Hepatocyte (in vitro differentiated cells): ENCODE data around the gene NDST3.

Experiments
- EZH2 ChIP-seq: fragments of 200-600 bp; sonication (generic); IDR thresholded peaks from 2 replicates; pipeline ENCODE4 v1.6.1; 2016; ENCODE audit warnings: antibody characterized with exemption, mild to moderate bottlenecking, borderline replicate concordance
- TF ChIP-seq, protein P1 (sequence below): fragments of 200-600 bp; sonication (generic); IDR thresholded peaks from 2 replicates; pipeline ENCODE4 v1.5.1; 2016; ENCODE audit warnings: antibody characterized with exemption, mild to moderate bottlenecking; ENCODE audit not compliant: poor library complexity

DNA sequence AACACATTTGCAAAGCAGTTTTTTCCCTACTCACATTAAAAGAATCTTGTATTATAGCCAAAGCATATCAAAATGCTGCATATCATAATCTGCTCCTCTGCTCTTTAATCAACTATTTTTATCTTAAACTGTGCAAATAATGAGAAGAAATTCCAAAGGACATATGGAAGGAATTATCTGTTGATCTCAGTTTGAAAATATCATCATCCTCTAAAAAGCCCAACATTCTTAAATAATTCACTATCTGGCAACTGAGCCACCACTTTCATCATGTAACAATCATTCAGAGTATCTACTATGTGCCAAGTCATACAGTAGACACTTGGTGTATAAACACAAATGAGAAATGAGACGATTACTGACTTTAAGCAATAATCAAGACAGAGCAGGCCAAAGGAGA is 255.5 kb downstream of the NDST3 start:
- TF ChIP-seq EZH2, result no peak
- TF ChIP-seq, protein P1, sequence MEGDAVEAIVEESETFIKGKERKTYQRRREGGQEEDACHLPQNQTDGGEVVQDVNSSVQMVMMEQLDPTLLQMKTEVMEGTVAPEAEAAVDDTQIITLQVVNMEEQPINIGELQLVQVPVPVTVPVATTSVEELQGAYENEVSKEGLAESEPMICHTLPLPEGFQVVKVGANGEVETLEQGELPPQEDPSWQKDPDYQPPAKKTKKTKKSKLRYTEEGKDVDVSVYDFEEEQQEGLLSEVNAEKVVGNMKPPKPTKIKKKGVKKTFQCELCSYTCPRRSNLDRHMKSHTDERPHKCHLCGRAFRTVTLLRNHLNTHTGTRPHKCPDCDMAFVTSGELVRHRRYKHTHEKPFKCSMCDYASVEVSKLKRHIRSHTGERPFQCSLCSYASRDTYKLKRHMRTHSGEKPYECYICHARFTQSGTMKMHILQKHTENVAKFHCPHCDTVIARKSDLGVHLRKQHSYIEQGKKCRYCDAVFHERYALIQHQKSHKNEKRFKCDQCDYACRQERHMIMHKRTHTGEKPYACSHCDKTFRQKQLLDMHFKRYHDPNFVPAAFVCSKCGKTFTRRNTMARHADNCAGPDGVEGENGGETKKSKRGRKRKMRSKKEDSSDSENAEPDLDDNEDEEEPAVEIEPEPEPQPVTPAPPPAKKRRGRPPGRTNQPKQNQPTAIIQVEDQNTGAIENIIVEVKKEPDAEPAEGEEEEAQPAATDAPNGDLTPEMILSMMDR, result no peak
